SK-N-MC (cell line): ENCODE data around the gene GIGYF2.

Experiments
- DNase-seq: peaks from one replicate; pipeline ENCODE4 v3.0.0-alpha.2; 2011; ENCODE audit warnings: low read depth, low spot score
- H3K27ac ChIP-seq: fragments of 200-600 bp; sonication (generic); 2 replicates; pipeline ENCODE4 v1.5.1; 2016; ENCODE audit warnings: mixed run types
- H3K36me3 ChIP-seq: fragments of 200-600 bp; sonication (generic); 2 replicates; pipeline ENCODE4 v1.6.1; 2017; ENCODE audit warnings: antibody characterized with exemption, low read length, mixed read lengths; ENCODE audit not compliant: insufficient read depth
- H3K4me3 ChIP-seq: fragments of 200-600 bp; sonication (generic); 2 replicates; pipeline ENCODE4 v1.5.1; 2016
- H3K9ac ChIP-seq: fragments of 200-600 bp; sonication (generic); 2 replicates; pipeline ENCODE4 v1.8.0; 2017; ENCODE audit warnings: mixed run types, mixed read lengths; ENCODE audit not compliant: insufficient read length
- H3K9me3 ChIP-seq: fragments of 200-600 bp; sonication (generic); 2 replicates; pipeline ENCODE4 v1.6.1; 2017; ENCODE audit warnings: low read depth, mild to moderate bottlenecking, antibody characterized with exemption, low read length, moderate library complexity, mixed read lengths
- EZH2 ChIP-seq: fragments of 200-600 bp; sonication (generic); IDR thresholded peaks from one replicate; pipeline ENCODE4 v1.6.1; 2017; ENCODE audit warnings: antibody characterized with exemption
- FOXP2 ChIP-seq: optimal IDR thresholded peaks from 2 replicates; pipeline ENCODE3; 2011; ENCODE audit warnings: mild to moderate bottlenecking, moderate library complexity; ENCODE audit not compliant: insufficient read depth; ENCODE audit errors: extremely low read length, control extremely low read depth
- POLR2AphosphoS5 ChIP-seq: IDR thresholded peaks from 2 replicates; pipeline ENCODE4 v1.6.1; 2012; ENCODE audit warnings: mild to moderate bottlenecking, low read depth, low read length, borderline replicate concordance

The GIGYF2 gene

DNA sequence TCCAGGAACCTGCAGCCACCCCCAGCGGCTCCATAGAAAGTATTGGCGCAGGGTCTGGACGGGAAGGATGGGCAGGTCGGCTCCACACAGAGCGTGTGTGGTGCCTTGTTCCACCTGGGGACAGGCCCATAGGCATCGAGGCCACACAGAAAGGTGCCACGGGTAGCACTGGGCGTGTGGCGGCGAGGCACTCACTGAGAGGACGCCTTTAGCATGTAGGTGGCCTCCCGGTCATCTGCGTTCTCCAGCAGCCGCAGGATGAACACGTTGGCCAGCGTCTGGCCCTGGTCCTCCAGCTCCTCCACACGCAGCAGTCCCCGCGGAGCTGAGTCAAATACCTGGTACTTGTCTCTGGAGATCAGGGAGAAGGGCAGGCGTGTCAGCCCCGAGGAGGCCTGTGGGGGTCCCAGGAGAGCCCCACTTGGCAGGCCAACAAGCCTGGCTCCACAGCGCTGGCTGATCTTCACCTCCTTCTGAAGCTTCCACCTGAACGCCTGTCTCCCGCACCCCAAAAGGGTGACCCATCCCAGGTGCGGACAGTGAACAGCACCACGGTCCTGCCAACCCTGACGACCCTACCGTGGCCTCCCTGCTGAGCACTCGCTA lies 186.1 kb downstream of the GIGYF2 start:
- Histone ChIP-seq H3K27ac (no peak overlapping the region), H3K9me3 (no peaks in the 10 kb centered on the region), H3K4me3 (no peak overlapping the region), H3K36me3 (no peaks in the 10 kb centered on the region; the same call in 1 of the 2 replicates), H3K9ac (no peak overlapping the region)
- DNase-seq: no peak
- TF ChIP-seq EZH2 (no peak), FOXP2 (no peak), POLR2AphosphoS5 (no peak)

DNA sequence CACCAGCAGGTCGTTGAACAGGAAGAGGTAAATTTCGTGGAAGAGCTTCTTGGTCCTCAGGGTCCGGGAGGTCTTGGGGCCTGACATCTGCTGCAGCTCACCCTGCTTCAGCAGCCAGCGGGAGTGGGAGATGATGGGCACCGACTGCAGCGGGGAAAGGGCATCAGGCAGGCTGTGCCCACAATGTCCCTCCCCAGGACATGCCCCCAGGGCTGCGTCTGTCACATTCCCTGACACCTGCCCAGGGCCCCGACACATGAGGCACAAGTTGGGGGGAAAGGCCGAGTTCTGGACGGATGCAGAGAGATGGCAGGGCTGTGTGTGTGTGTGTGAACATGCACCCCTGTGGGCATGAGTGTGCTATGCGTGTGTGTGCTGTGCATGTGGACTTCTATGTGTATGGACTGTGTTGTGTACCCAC lies 186.9 kb downstream of the GIGYF2 start:
- no peak for TF ChIP-seq FOXP2
- no peak for TF ChIP-seq POLR2AphosphoS5
- no peak for TF ChIP-seq EZH2
- no peak overlapping the region for H3K4me3 ChIP-seq
- DNase-seq: no peak

GRCh38 chr2:232884549-232885263 lies 187.6 kb downstream of the GIGYF2 start:
- Histone ChIP-seq H3K9me3 (no peaks in the 10 kb centered on the region), H3K4me3 (no peak overlapping the region), H3K9ac (no peak overlapping the region), H3K27ac (no peak overlapping the region), H3K36me3 (no peaks in the 10 kb centered on the region; the same call in 1 of the 2 replicates)
- TF ChIP-seq EZH2: no peak
- TF ChIP-seq FOXP2: no peak
- TF ChIP-seq POLR2AphosphoS5: no peak
- DNase-seq: no peak

More for the DNA sequence above, 186.9 kb downstream of the GIGYF2 start:
- no peaks in the 10 kb centered on the region; the same call in 1 of the 2 replicates for H3K36me3 ChIP-seq
- H3K9ac ChIP-seq: no peak overlapping the region
- H3K9me3 ChIP-seq: no peaks in the 10 kb centered on the region
- H3K27ac ChIP-seq: no peak overlapping the region

DNA sequence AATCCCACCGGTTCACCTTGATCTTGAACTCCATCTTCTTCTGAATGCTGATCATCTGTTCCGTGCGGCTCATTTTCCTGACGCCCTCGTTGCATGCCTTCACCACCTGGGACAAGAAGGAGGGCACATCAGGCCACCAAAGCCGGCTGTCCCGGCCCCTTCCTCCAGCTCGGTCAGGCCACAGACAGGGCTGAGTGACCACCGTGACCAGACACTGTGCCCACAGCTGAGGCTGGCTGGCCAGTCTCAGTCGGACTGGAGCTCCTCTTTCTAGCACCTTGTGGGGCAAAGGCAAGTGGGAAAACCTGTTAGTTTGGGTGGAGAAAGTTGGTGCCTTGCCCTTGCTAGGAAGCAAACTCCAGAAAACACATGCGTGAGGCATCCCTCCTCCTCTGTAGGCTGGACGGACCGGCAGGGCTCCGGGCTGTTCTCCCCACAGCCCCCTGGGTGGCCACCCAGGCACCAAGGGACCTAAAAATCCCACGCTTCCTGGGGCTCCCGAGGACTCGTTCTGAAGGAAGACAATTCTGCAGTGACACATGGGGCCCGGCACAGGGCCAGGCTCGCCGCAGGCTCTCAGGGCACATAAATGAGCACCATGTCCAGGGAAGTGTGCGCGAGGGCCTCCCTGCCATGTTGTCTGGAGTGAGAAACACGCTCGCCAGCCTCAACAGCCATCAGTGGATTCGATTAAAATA lies 188.3 kb downstream of the GIGYF2 start:
- H3K27ac ChIP-seq: no peak overlapping the region
- H3K9me3 ChIP-seq: no peaks in the 10 kb centered on the region
- TF ChIP-seq FOXP2 (no peak), POLR2AphosphoS5 (no peak), EZH2 (no peak)
- DNase-seq: no peak
- H3K4me3 ChIP-seq: no peak overlapping the region
- H3K9ac ChIP-seq: no peak overlapping the region
- no peaks in the 10 kb centered on the region; the same call in 1 of the 2 replicates for H3K36me3 ChIP-seq

GRCh38 chr2:232886176-232886575 lies 189.0 kb downstream of the GIGYF2 start:
- no peak overlapping the region for H3K27ac ChIP-seq
- DNase-seq: no peak
- TF ChIP-seq FOXP2 (no peak), POLR2AphosphoS5 (no peak), EZH2 (no peak)
- no peaks in the 10 kb centered on the region; the same call in 1 of the 2 replicates for H3K36me3 ChIP-seq
- H3K4me3 ChIP-seq: no peak overlapping the region
- H3K9ac ChIP-seq: no peak overlapping the region
- H3K9me3 ChIP-seq: no peaks in the 10 kb centered on the region

DNA sequence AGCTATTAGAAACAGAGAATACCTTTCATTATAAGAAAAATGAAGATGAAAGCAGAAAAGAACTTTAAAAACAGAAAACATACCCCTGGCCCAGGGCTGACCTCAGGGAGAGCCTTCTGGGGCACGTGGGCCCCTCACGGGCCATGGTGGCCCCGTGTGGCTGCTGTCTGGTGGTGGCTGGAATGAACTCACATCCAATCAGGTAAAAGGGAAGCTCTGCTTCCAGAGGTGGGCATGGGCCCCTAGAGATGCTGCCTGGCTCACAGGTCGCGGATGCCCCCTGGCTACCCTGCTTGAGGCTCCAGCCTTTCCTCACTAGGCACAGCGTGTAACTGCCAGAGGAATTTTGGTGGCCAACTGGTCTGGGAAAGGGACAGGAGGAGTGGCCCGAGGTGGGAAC lies 189.5 kb downstream of the GIGYF2 start:
- H3K4me3 ChIP-seq: no peak overlapping the region
- H3K9me3 ChIP-seq: no peaks in the 10 kb centered on the region
- no peaks in the 10 kb centered on the region; the same call in 1 of the 2 replicates for H3K36me3 ChIP-seq
- no peak for DNase-seq
- no peak overlapping the region for H3K9ac ChIP-seq
- no peak for TF ChIP-seq POLR2AphosphoS5
- TF ChIP-seq EZH2: no peak
- no peak for TF ChIP-seq FOXP2
- no peak overlapping the region for H3K27ac ChIP-seq

DNA sequence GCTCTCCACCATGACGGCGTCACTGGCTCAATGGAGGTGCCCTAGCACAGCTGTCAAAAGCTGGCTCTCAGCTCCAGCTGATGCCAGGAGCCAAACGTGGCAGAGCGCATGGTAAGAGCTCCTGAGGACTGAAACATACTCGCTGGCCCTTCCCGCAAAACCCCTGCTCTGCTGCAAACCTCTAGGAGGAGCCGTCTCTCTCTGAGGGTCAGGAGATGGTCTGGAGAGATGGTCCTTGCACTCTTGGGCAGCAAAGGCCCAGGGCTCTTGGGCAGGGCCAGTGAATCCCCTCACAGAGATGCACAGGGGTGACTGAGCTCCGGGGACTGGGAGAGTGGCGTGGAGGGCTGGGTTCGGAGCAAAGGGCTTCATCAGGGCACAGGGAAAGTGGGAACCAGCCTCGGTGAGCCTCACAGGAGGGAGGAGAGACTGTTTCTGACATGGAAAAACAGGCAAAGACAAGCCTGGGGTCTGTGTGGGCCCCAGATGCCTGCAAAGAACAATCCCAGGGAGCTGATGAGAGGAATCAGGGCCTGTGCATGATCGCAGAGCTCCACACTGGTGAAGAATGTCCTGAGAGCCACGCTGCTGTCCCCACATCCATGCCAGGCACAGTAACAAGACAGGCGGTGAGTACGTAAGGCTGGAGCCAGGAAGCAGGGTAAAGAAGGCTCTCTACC lies 190.2 kb downstream of the GIGYF2 start:
- no peak overlapping the region for H3K27ac ChIP-seq
- H3K36me3 ChIP-seq: no peaks in the 10 kb centered on the region; the same call in 1 of the 2 replicates
- H3K9me3 ChIP-seq: no peaks in the 10 kb centered on the region
- no peak for DNase-seq
- no peak overlapping the region for H3K4me3 ChIP-seq
- no peak overlapping the region for H3K9ac ChIP-seq
- TF ChIP-seq FOXP2: no peak
- TF ChIP-seq POLR2AphosphoS5: no peak
- no peak for TF ChIP-seq EZH2

GRCh38 chr2:232888099-232888836 lies 191.1 kb downstream of the GIGYF2 start:
- no peaks in the 10 kb centered on the region; the same call in 1 of the 2 replicates for H3K36me3 ChIP-seq
- no peak overlapping the region for H3K9ac ChIP-seq
- no peak overlapping the region for H3K4me3 ChIP-seq
- TF ChIP-seq FOXP2: no peak
- no peak for TF ChIP-seq POLR2AphosphoS5
- TF ChIP-seq EZH2: no peak
- DNase-seq: no peak
- no peaks in the 10 kb centered on the region for H3K9me3 ChIP-seq
- H3K27ac ChIP-seq: no peak overlapping the region
